LNCAP (cell line): Measurements from ENCODE around the gene PKP2.
A peak's percentile ranks its signal among the peaks of the same experiment; 100 is the strongest.

Source experiments
- TF ChIP-seq, protein P1 (sequence below): fragments of 450-650 bp; IDR thresholded peaks from 2 replicates; pipeline ENCODE4 v1.5.1; 2017; ENCODE audit warnings: mild to moderate bottlenecking

PKP2 gene

GRCh38 chr12:32755654-32756475, 140.7 kb downstream of the PKP2 start, which contains the start of gene YARS2:
Gene YARS2 (minus strand): TSS chr12:32755897. CDS start chr12:32755874, 23 bp downstream.
- TF ChIP-seq, protein P1, sequence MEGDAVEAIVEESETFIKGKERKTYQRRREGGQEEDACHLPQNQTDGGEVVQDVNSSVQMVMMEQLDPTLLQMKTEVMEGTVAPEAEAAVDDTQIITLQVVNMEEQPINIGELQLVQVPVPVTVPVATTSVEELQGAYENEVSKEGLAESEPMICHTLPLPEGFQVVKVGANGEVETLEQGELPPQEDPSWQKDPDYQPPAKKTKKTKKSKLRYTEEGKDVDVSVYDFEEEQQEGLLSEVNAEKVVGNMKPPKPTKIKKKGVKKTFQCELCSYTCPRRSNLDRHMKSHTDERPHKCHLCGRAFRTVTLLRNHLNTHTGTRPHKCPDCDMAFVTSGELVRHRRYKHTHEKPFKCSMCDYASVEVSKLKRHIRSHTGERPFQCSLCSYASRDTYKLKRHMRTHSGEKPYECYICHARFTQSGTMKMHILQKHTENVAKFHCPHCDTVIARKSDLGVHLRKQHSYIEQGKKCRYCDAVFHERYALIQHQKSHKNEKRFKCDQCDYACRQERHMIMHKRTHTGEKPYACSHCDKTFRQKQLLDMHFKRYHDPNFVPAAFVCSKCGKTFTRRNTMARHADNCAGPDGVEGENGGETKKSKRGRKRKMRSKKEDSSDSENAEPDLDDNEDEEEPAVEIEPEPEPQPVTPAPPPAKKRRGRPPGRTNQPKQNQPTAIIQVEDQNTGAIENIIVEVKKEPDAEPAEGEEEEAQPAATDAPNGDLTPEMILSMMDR: peak; percentile 86

DNA sequence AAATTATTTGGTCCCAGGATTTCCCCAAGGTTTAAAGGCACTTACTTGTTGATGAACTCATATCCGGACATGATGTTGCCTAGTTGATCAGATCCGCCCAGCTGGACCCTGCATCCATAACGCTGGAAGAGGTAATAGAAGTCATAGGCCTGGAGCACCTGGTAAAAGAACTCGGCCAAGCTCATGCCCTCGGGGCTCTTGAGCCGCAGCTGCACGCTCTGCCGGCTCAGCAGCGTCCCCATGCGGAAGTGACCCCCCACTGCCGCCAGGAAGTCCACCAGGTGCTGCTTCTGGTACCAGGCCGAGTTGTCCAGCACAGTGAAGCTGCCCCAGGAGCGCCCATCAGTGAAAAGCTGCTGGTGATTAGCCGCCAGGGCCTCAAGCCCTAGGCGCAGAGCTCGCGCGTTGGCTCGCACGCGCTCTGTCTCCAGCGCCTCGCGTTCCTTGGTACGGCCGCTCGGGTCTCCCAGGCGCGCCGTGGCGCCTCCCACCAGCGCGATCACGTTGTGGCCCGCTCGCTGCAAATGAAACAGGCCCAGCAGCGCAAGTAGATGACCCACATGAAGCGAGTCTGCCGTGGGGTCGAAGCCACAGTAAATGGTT, 141.4 kb downstream of the PKP2 start:
- TF ChIP-seq, protein P1: peak; percentile 84

DNA sequence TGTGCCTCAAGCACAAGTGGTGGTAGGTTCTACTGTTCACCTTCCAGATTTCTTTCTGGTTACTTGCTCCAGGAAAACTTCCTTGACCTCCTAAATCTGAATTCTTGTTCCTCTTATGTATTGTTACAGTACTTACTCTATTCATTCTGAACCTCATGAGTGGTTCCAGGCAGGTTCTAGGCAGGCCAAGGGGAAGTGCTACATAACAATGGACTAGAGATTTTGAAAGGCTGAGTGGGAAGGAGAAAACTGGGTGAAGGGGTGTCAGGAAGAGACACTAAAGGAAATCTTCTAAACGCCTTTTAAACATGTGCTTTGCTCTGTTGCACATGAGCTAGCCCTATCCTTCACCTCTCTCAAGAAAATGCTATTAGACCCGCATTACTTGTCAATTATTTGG, 142.5 kb downstream of the PKP2 start:
- TF ChIP-seq, protein P1: no peak

DNA sequence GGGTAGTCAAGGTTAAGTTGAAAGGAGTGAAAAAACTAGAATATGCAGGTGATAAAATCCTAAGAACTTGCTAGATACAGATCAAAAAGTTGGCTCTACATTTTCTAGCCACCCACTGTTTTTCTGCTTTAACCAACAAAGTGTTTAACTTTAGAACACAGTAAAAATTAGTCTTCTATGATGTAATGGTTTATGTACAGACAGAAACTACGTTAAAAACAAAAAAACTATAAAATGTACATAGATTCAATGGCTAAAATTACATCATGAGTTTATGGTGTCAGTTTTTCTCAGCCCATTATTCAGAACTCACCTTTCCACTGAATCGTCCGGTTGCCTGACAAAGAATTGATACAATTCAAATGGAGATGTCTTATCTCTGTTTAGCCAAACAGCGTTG, 143.0 kb downstream of the PKP2 start:
- TF ChIP-seq, protein P1: no peak

GRCh38 chr12:32743264-32743663, 153.3 kb downstream of the PKP2 start:
- TF ChIP-seq, protein P1: no peak

DNA sequence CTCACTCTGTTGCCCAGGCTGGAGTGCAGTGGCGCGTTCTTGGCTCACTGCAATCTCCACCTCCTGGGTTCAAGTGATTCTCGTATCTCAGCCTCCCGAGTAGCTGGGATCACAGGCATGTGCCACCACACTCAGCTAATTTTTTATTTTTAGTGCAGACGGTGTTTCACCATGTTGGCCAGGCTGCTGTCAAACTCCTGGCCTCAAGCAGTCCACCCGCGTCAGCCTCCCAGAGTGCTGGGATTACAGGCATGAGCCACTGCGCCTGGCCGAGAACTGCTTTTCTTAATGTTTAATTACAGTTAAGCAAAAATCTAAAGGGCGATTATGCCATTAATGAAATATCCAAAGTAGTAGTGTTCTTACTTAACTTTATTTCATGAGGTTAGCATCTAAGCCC, 154.4 kb downstream of the PKP2 start:
- TF ChIP-seq, protein P1: no peak
